Body of pancreas (tissue), 4 donors: Measurements from ENCODE around the gene CAPZA2. TPM values are rescaled to one million over a fixed set of nuclear protein-coding genes. Genes with fewer than 3 reads are reported as not detected.
"Not testable (repeated sequence)": the region's sequence is repeated elsewhere in the genome, so short reads cannot be mapped to it uniquely, and the experiment has no call there.

Experiments
- ATAC-seq: fragments of 150-250 bp; one replicate; pipeline ENCODE4 v1.9.1; 2016
- DNase-seq, 4 donors: peaks; one replicate each; pipeline ENCODE4 v3.0.0-alpha.2; 2019
- H3K27ac ChIP-seq, 4 donors: fragments of 200-600 bp; sonication (generic); 1 replicate in 3 of 4; 2 replicates in 1 of 4; pipeline versions ENCODE4 v1.5.1 to v1.6.1; 2016 to 2019; ENCODE audit warnings: mild to moderate bottlenecking in 1 of 4, mixed read lengths in 1 of 4, moderate library complexity in 1 of 4
- H3K27me3 ChIP-seq, 2 donors: fragments of 200-600 bp; sonication (generic); one replicate each; pipeline ENCODE4 v1.6.0; 2016; ENCODE audit warnings: mild to moderate bottlenecking in 1 of 2
- H3K36me3 ChIP-seq, 2 donors: fragments of 200-600 bp; sonication (generic); replicated peaks in 1 of 2; 2 replicates each; pipeline ENCODE4 v1.5.1; 2016; ENCODE audit warnings: low read depth in 2 of 2; ENCODE audit not compliant: insufficient read depth in 1 of 2
- H3K4me1 ChIP-seq: fragments of 200-600 bp; sonication (generic); one replicate; pipeline ENCODE4 v1.6.0; 2016
- H3K4me3 ChIP-seq, 2 donors: fragments of 200-600 bp; sonication (generic); 1 replicate in 1 of 2; 2 replicates in 1 of 2; pipeline ENCODE4 v1.5.1; 2016 to 2019
- H3K9me3 ChIP-seq, 3 donors: fragments of 200-600 bp; sonication (generic); 1 replicate in 2 of 3; 2 replicates in 1 of 3; pipeline ENCODE4 v1.5.1; 2016
- CTCF ChIP-seq, 7 experiments: fragments of 450-650 bp in 4 of 7; fragments of 200-600 bp in 3 of 7; sonication (generic) in 3 of 7; IDR thresholded peaks; one replicate each; pipeline ENCODE4 v1.5.1; 2016 to 2019; ENCODE audit warnings: antibody characterized with exemption in 7 of 7
- POLR2A ChIP-seq, 3 donors: fragments of 450-650 bp; IDR thresholded peaks; one replicate each; pipeline ENCODE4 v1.6.1; 2016; ENCODE audit warnings: antibody characterized with exemption in 3 of 3, mild to moderate bottlenecking in 2 of 3
- whole genome bisulfite sequencing, 2 donors: methylation state at CpG; one replicate each; pipeline ENCODE4 v1.1.5; 2017; 5-methylcytosine and 5-hydroxymethylcytosine counted together
- intact Hi-C: fragments of 100-400 bp; cut with DNase I; formaldehyde crosslinking; loops from one replicate; pipeline ENCODE4 v1.15.1; 2023
- total RNA-seq, 2 donors: library from RNA; depleted of rRNA; stranded (reverse); fragments of >200 nt; gene quantifications; one replicate each; pipeline ENCODE4 v1.1.0, GENCODE V29; 2016

CAPZA2 gene
- 10 to 100 TPM; 53.1 to 53.4 TPM for total RNA-seq

DNA sequence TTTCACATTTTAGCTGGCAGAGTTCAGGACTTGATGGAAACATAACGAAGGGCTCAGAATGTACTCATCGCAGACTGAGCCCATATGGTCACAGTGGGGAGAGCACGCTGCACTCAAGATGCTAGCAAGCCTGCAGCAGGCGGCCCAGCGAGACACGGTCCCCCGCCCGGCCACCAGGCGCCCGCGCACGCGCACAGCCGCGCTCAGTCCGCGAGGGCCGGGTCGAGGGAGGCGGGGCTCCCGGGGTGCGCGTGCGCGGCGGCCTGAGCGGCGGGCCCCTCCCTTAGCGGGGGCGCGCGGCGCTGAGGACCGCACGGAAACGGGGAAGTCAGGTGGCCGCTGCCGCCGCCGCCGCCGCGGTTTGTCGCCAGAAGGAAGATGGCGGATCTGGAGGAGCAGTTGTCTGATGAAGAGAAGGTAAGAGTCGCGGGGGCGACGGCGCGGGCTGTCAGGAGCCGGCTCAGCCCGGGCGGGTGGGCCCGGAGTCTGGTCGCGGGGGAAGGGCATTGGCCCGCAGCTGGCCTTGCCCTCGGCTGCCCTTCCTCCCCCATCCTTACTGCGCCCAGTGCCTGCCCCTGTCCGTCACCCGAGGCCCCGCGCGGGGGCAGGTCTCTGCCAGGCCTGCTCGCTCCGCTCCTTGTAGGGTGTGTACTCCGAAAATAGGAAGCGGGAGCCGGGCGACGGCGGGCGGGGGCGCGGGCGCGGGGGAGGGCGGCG lies at the start of gene CAPZA2:
Gene CAPZA2 (plus strand): TSS at position 354 of the 717 bp plus-strand sequence. CDS start 25 bp downstream, at position 379.
- WGBS, 2 donors = 0 to 1% methylated on average over 22 to 66 of the region's 80 CpGs
- Histone ChIP-seq H3K4me1 (peaks cover 20% of the 10 kb centered on the region), H3K27me3 (no peaks in the 10 kb centered on the region), H3K36me3 (no peaks in the 10 kb centered on the region), H3K4me3 (peak within 1 kb of the TSS; percentile 34 to 86), H3K9me3 (no peaks in the 10 kb centered on the region), H3K27ac (peak within 1 kb of the TSS; percentile 90 to 98 (median 94))
- TF ChIP-seq CTCF (IDR thresholded peaks at IDR 0.05) (peak; percentile 17 to 91 (median 51)), POLR2A (IDR thresholded peaks at IDR 0.05) (peak; percentile 62 to 80 (median 76))
- ATAC-seq (peak; percentile 98), DNase-seq (peak; percentile 92 to 94 (median 94))
- intact Hi-C loops = no loop called here

DNA sequence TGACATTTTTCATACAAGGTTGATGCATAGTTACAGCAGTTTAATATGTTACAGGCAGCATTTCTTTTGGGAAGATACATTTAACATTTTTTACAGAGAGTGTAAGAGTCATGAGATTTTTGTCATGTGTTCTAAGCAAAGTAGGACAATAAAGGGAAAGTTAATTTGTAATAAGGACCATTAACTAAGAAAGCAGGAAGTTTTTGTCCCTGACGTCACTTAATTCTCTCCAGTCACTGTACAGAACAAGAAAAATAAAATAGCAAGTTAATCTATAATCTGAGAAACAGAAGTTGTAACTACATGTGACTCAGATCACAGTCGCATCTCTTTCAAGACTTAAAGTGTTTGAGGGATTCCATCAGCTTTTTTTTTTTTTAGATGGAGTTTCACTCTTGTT lies 49.5 kb upstream of the CAPZA2 start:
- ATAC-seq = no peak

DNA sequence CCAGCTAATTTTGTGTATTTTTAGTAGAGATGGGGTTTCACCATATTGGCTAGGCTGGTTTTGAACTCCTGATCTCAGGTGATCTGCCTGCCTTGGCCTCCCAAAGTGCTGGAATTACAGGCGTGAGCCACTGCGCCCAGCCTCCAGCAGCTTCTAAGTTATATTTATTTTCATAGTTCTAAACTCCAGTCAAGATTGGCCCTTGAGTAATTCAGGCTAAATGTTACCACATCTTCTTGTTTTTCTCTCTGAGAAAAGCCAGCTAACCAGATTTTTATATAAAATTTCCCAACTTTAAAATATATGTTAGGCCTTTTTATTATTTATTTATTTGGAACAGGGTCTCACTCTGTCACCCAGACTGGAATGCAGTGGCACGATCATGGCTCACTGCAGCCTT lies 49.0 kb upstream of the CAPZA2 start:
- H3K9me3 ChIP-seq, ATAC-seq, H3K36me3 ChIP-seq, H3K4me3 ChIP-seq, H3K27me3 ChIP-seq, DNase-seq, intact Hi-C loops: not testable (repeated sequence)
- Histone ChIP-seq H3K4me1 (peaks cover 25% of the 10 kb centered on the region), H3K27ac (peak overlapping the region in 1 of 4 donors; percentile 38)
- 88 to 95% methylated on average over 3 of the region's 3 CpGs for whole genome bisulfite sequencing, 2 donors

More for the DNA sequence above, 49.5 kb upstream of the CAPZA2 start:
- TF ChIP-seq CTCF (IDR thresholded peaks at IDR 0.05) = no peak
- no peak for TF ChIP-seq POLR2A (IDR thresholded peaks at IDR 0.05)
- H3K27me3 ChIP-seq = no peaks in the 10 kb centered on the region
- no peaks in the 10 kb centered on the region for H3K9me3 ChIP-seq
- peaks cover 25% of the 10 kb centered on the region for H3K4me1 ChIP-seq
- intact Hi-C loops = no loop called here
- no peak overlapping the region for H3K4me3 ChIP-seq
- no peaks in the 10 kb centered on the region for H3K36me3 ChIP-seq
- DNase-seq = no peak
- H3K27ac ChIP-seq = peak overlapping the region in 1 of 4 donors; percentile 38
- 32 to 33% methylated on average over 2 of the region's 2 CpGs for WGBS, 2 donors

- Histone ChIP-seq H3K27ac (no peak overlapping the region), H3K4me3 (no peak overlapping the region), H3K4me1 (peaks cover 14% of the 10 kb centered on the region), H3K36me3 (no peaks in the 10 kb centered on the region), H3K27me3 (no peaks in the 10 kb centered on the region), H3K9me3 (no peaks in the 10 kb centered on the region)
- intact Hi-C loops = no loop called here
- TF ChIP-seq POLR2A (IDR thresholded peaks at IDR 0.05) (no peak), CTCF (IDR thresholded peaks at IDR 0.05) (no peak)
- DNase-seq = no peak
- 73 to 77% methylated on average over 3 of the region's 3 CpGs for WGBS, 2 donors
- no peak for ATAC-seq
Measured at GRCh38 chr7:116815041-116815440, 47.3 kb upstream of the CAPZA2 start.

GRCh38 chr7:116820149-116820548 lies 42.2 kb upstream of the CAPZA2 start:
- TF ChIP-seq CTCF (IDR thresholded peaks at IDR 0.05) = no peak
- no peak for TF ChIP-seq POLR2A (IDR thresholded peaks at IDR 0.05)
- no peak overlapping the region for H3K27ac ChIP-seq
- no peaks in the 10 kb centered on the region for H3K9me3 ChIP-seq
- no peaks in the 10 kb centered on the region for H3K36me3 ChIP-seq
- H3K4me1 ChIP-seq = no peaks in the 10 kb centered on the region
- 83 to 85% methylated on average over 3 of the region's 3 CpGs for WGBS, 2 donors
- H3K4me3 ChIP-seq = no peak overlapping the region
- ATAC-seq = no peak
- no peak for DNase-seq
- intact Hi-C loops = no loop called here
- H3K27me3 ChIP-seq = no peaks in the 10 kb centered on the region

GRCh38 chr7:116821647-116822046 lies 40.7 kb upstream of the CAPZA2 start:
- H3K4me3 ChIP-seq, intact Hi-C loops, H3K27ac ChIP-seq, DNase-seq, H3K4me1 ChIP-seq, H3K27me3 ChIP-seq, H3K9me3 ChIP-seq, ATAC-seq, H3K36me3 ChIP-seq: not testable (repeated sequence)
- 85 to 90% methylated on average over 4 of the region's 4 CpGs for WGBS, 2 donors
